Vagina (tissue), 2 donors: ENCODE results near the gene NFS1. TPM values are rescaled to one million over a fixed set of nuclear protein-coding genes. Genes with fewer than 3 reads are reported as not detected.

Source experiments
- DNase-seq, 2 donors: peaks; one replicate each; pipeline ENCODE4 v3.0.0-alpha.2; 2017; ENCODE audit errors: extremely low spot score in 2 of 2
- H3K27ac ChIP-seq: fragments of 200-600 bp; sonication (generic); one replicate; pipeline ENCODE4 v1.5.1; 2019
- H3K27me3 ChIP-seq: fragments of 200-600 bp; sonication (generic); one replicate; pipeline ENCODE4 v1.5.1; 2019
- H3K36me3 ChIP-seq, 2 donors: fragments of 200-600 bp; sonication (generic); one replicate each; pipeline ENCODE4 v1.5.1; 2017 to 2019
- H3K4me1 ChIP-seq: fragments of 200-600 bp; sonication (generic); one replicate; pipeline ENCODE4 v1.5.1; 2019
- H3K4me3 ChIP-seq, 2 donors: fragments of 200-600 bp; sonication (generic); 1 replicate in 1 of 2; 2 replicates in 1 of 2; pipeline ENCODE4 v1.5.1; 2016 to 2019
- H3K9me3 ChIP-seq: fragments of 200-600 bp; sonication (generic); one replicate; pipeline ENCODE4 v1.5.1; 2019
- CTCF ChIP-seq, 3 experiments: fragments of 450-650 bp in 2 of 3; fragments of 200-600 bp in 1 of 3; sonication (generic) in 1 of 3; IDR thresholded peaks; one replicate each; pipeline ENCODE4 v1.5.1; 2017 to 2019; ENCODE audit warnings: antibody characterized with exemption in 3 of 3, mild to moderate bottlenecking in 2 of 3, moderate library complexity in 2 of 3
- POLR2A ChIP-seq, 2 donors: fragments of 450-650 bp; IDR thresholded peaks; one replicate each; pipeline ENCODE4 v1.6.1; 2017; ENCODE audit warnings: antibody characterized with exemption in 2 of 2, mild to moderate bottlenecking in 2 of 2, moderate library complexity in 2 of 2
- POLR2AphosphoS5 ChIP-seq, 2 donors: sonication (generic); formaldehyde crosslinking; IDR thresholded peaks; one replicate each; pipeline ENCODE4 v1.9.0; 2017; ENCODE audit warnings: antibody characterized with exemption in 2 of 2, mild to moderate bottlenecking in 2 of 2, low read depth in 1 of 2; ENCODE audit not compliant: insufficient read depth in 1 of 2
- intact Hi-C: fragments of 100-400 bp; cut with DNase I; formaldehyde crosslinking; loops from one replicate; pipeline ENCODE4 v1.15.1; 2023
- total RNA-seq: library from RNA; depleted of rRNA; stranded (reverse); fragments of >200 nt; gene quantifications from one replicate; pipeline ENCODE4 v1.2.3, GENCODE V29; 2016

The NFS1 gene
- total RNA-seq, 1 donor from 2014 or later: 15.2 TPM

- Histone ChIP-seq H3K9me3 (no peaks in the 10 kb centered on the region), H3K36me3 (peaks cover 4 to 34% of the 10 kb centered on the region in 2 donors), H3K4me3 (peak within 1 kb of the TSS; percentile 79 to 82), H3K4me1 (peaks cover 48% of the 10 kb centered on the region), H3K27ac (peak within 1 kb of the TSS; percentile 98), H3K27me3 (no peaks in the 10 kb centered on the region)
- peak in 1 of 2 donors; percentile 98 for TF ChIP-seq POLR2A (IDR thresholded peaks at IDR 0.05)
- peak; percentile 98 to 100 for TF ChIP-seq POLR2AphosphoS5 (IDR thresholded peaks at IDR 0.05; ENCODE audit: insufficient read depth in 1 of 2, low read depth in 1 of 2)
- TF ChIP-seq CTCF (IDR thresholded peaks at IDR 0.05): peak; percentile 17 to 43 (median 17)
- intact Hi-C loops: loop anchor here (2.0 kb wide), 2 partner anchors 31 to 43 kb away; partner anchors contain the start of genes NFS1, PHF20 and ROMO1
- DNase-seq: peak; percentile 98 to 100
Measured at GRCh38 chr20:35741892-35742740, 43.0 kb upstream of the NFS1 start, which contains the start of gene RBM39. RBM39 (minus strand) TSS chr20:35742260; CDS start chr20:35740874, 1,386 bp downstream.

- H3K4me1 ChIP-seq: peaks cover 74% of the 10 kb centered on the region
- peaks cover 4 to 58% of the 10 kb centered on the region in 2 donors for H3K36me3 ChIP-seq
- no peaks in the 10 kb centered on the region for H3K27me3 ChIP-seq
- DNase-seq: no peak
- H3K4me3 ChIP-seq: peak overlapping the region; percentile 79 to 82
- no peaks in the 10 kb centered on the region for H3K9me3 ChIP-seq
- peak overlapping the region; percentile 98 for H3K27ac ChIP-seq
- TF ChIP-seq POLR2AphosphoS5 (IDR thresholded peaks at IDR 0.05; ENCODE audit: insufficient read depth in 1 of 2, low read depth in 1 of 2): no peak
- no peak for TF ChIP-seq CTCF (IDR thresholded peaks at IDR 0.05)
- no peak for TF ChIP-seq POLR2A (IDR thresholded peaks at IDR 0.05)
- intact Hi-C loops: loop anchor here (10.0 kb wide), 1 partner anchor 145 kb away; no protein-coding TSS in a partner anchor
Measured at GRCh38 chr20:35739294-35740163, 40.4 kb upstream of the NFS1 start.

- peaks cover 4 to 68% of the 10 kb centered on the region in 2 donors for H3K36me3 ChIP-seq
- no peaks in the 10 kb centered on the region for H3K27me3 ChIP-seq
- DNase-seq: no peak
- no peak overlapping the region for H3K27ac ChIP-seq
- H3K4me1 ChIP-seq: peaks cover 79% of the 10 kb centered on the region
- intact Hi-C loops: loop anchor here (10.0 kb wide), 1 partner anchor 146 kb away; no protein-coding TSS in a partner anchor
- H3K4me3 ChIP-seq: no peak overlapping the region
- TF ChIP-seq POLR2AphosphoS5 (IDR thresholded peaks at IDR 0.05; ENCODE audit: insufficient read depth in 1 of 2, low read depth in 1 of 2) (no peak), CTCF (IDR thresholded peaks at IDR 0.05) (no peak), POLR2A (IDR thresholded peaks at IDR 0.05) (no peak)
- no peaks in the 10 kb centered on the region for H3K9me3 ChIP-seq
Measured at GRCh38 chr20:35738410-35739179, 39.4 kb upstream of the NFS1 start.

GRCh38 chr20:35737865-35738333, 38.7 kb upstream of the NFS1 start:
- DNase-seq: no peak
- Histone ChIP-seq H3K4me1 (peaks cover 79% of the 10 kb centered on the region), H3K9me3 (no peaks in the 10 kb centered on the region), H3K36me3 (peaks cover 4 to 75% of the 10 kb centered on the region in 2 donors), H3K4me3 (no peak overlapping the region), H3K27me3 (no peaks in the 10 kb centered on the region), H3K27ac (no peak overlapping the region)
- intact Hi-C loops: loop anchor here (10.0 kb wide), 1 partner anchor 147 kb away; no protein-coding TSS in a partner anchor
- no peak for TF ChIP-seq CTCF (IDR thresholded peaks at IDR 0.05)
